Panc1 (cell line): ENCODE results near the gene HOXC4. TPM values are rescaled to one million over a fixed set of nuclear protein-coding genes. Genes with fewer than 3 reads are reported as not detected.
A peak's percentile ranks its signal among the peaks of the same experiment; 100 is the strongest.

Experiments
- ATAC-seq: fragments of 200-7000 bp; cut with Tn5 transposase; 2 replicates; pipeline ENCODE4 v1.9.1; 2020; ENCODE audit warnings: mild to moderate bottlenecking, moderate library complexity
- BruUV-seq: library from RNA; stranded (reverse); fragments of 400-500 nt; replicated peaks from 2 replicates; lab custom pipeline; 2021; lab: Mats Ljungman, UMichigan
- CTCF ChIA-PET: fragments of 300-600 bp; sonication (Branson Sonifier 250); formaldehyde crosslinking; loops from one replicate; lab custom pipeline; 2022; ENCODE audit warnings: antibody characterized with exemption; lab: Charles Lee
- POLR2A ChIA-PET: fragments of 300-600 bp; sonication (Branson Sonifier 250); formaldehyde crosslinking; loops from one replicate; lab custom pipeline; 2022; ENCODE audit warnings: antibody characterized with exemption; lab: Charles Lee
- DNase-seq: peaks from one replicate; pipeline ENCODE4 v3.0.0-alpha.2; 2010; ENCODE audit warnings: low read depth, low spot score
- H3K27ac ChIP-seq: 2 replicates; pipeline ENCODE4 v1.5.1; 2011; ENCODE audit warnings: mild to moderate bottlenecking, low read length, inconsistent platforms
- H3K27me3 ChIP-seq: fragments of 200-500 bp; sonication (Bioruptor generic); 2 replicates; pipeline ENCODE4 v1.6.0; 2014; ENCODE audit warnings: low read length, inconsistent platforms; ENCODE audit not compliant: control insufficient read depth, insufficient read depth
- H3K36me3 ChIP-seq: fragments of 200-500 bp; sonication (Bioruptor generic); 2 replicates; pipeline ENCODE4 v1.5.1; 2014; ENCODE audit warnings: inconsistent platforms, mild to moderate bottlenecking, low read length, moderate library complexity; ENCODE audit not compliant: control insufficient read depth, insufficient read depth
- H3K4me1 ChIP-seq: 2 replicates; pipeline ENCODE4 v1.5.1; 2011; ENCODE audit warnings: inconsistent platforms, mild to moderate bottlenecking, low read length, moderate library complexity; ENCODE audit not compliant: control insufficient read depth, insufficient read depth
- H3K4me3 ChIP-seq, 2 experiments: 2 replicates each; pipeline ENCODE4 v1.5.1; 2011 to 2012; ENCODE audit warnings: low read depth in 2 of 2, low read length in 2 of 2, mild to moderate bottlenecking in 2 of 2, inconsistent platforms in 1 of 2, moderate library complexity in 1 of 2
- H3K9me3 ChIP-seq: fragments of 200-500 bp; sonication (Bioruptor generic); 2 replicates; pipeline ENCODE4 v1.5.1; 2014; ENCODE audit warnings: low read depth, mild to moderate bottlenecking, inconsistent platforms, low read length, moderate library complexity; ENCODE audit not compliant: control insufficient read depth, insufficient read depth
- POLR2AphosphoS5 ChIP-seq: IDR thresholded peaks from 2 replicates; pipeline ENCODE4 v1.6.1; 2012; ENCODE audit warnings: mild to moderate bottlenecking, low read depth, low read length, moderate library complexity
- SIN3A ChIP-seq: IDR thresholded peaks from 2 replicates; pipeline ENCODE4 v1.6.1; 2012; ENCODE audit warnings: low read depth, mild to moderate bottlenecking, low read length, moderate library complexity, borderline replicate concordance; ENCODE audit not compliant: insufficient read depth
- TCF7L2 ChIP-seq: IDR thresholded peaks from 2 replicates; pipeline ENCODE4 v1.6.1; 2011; ENCODE audit warnings: mild to moderate bottlenecking, low read depth, low read length, inconsistent platforms
- in situ Hi-C: cut with HindIII; loops from 2 replicates; pipeline ENCODE4 v1.10.0; 2016; ENCODE audit warnings: low sequenced_read_pairs, low pct_unique_long_range_greater_than_20kb
- intact Hi-C: fragments of 100-400 bp; cut with micrococcal nuclease; formaldehyde crosslinking; loops from one replicate; pipeline ENCODE4 v1.10.0; 2022; ENCODE audit not compliant: unreplicated experiment
- total RNA-seq: library from RNA; stranded (reverse); gene quantifications from one replicate; pipeline ENCODE4 v1.2.1, GENCODE V29; 2021; ENCODE audit not compliant: unreplicated experiment
- TF ChIP-seq, protein P1 (sequence below), 2 experiments: IDR thresholded peaks; 2 replicates each; pipeline ENCODE4 v1.6.1; 2011 to 2012; ENCODE audit warnings: low read depth in 2 of 2, control low read depth in 1 of 2, low read length in 1 of 2, mild to moderate bottlenecking in 1 of 2, moderate library complexity in 1 of 2; ENCODE audit not compliant: insufficient read depth in 1 of 2
- TF ChIP-seq, protein P2 (sequence below): fragments of 450-650 bp; IDR thresholded peaks from 2 replicates; pipeline ENCODE4 v1.5.1; 2017; ENCODE audit warnings: mild to moderate bottlenecking

Gene HOXC4
- total RNA-seq, 1 experiment from 2014 or later, result 22.7 TPM

DNA sequence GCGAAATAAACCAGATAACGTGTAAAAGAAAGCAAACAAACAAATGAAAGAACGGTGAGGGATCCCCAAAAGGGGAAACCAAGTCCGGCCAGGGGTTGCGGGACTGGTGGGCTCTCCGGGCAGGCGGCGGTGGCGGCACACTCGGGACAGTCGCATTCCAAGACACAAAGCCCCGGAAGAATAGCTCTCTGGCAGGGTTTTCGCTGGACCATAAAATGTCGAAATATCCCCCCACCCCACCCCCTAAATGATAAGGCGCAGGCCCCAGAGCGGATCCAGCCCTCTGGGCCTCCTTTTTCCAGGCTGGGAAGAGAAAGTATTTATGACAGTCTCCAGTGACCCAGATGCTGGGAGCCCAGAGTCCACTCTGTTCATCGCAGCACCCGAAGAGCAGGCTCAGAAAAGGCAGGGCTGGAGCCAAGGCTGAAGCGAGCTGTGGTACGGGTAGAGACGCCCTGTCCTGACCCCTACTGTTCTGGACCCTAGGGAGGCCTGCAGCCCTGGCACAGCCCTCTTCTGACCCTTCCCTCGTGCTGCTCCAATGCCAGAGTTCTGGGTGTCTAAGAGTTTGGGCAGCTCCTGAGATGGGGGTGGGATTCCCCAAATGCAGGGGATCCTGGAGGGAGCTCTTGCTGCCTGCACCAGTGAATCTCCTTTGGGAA, 46.9 kb upstream of the HOXC4 start:
- Histone ChIP-seq H3K27ac (peak overlapping the region; percentile 99), H3K27me3 (no peaks in the 10 kb centered on the region), H3K9me3 (no peaks in the 10 kb centered on the region), H3K4me1 (peaks cover 45% of the 10 kb centered on the region), H3K4me3 (peak overlapping the region; percentile 47 to 66), H3K36me3 (peaks cover 3% of the 10 kb centered on the region; the same call in 1 of the 2 replicates)
- TF ChIP-seq, protein P1, sequence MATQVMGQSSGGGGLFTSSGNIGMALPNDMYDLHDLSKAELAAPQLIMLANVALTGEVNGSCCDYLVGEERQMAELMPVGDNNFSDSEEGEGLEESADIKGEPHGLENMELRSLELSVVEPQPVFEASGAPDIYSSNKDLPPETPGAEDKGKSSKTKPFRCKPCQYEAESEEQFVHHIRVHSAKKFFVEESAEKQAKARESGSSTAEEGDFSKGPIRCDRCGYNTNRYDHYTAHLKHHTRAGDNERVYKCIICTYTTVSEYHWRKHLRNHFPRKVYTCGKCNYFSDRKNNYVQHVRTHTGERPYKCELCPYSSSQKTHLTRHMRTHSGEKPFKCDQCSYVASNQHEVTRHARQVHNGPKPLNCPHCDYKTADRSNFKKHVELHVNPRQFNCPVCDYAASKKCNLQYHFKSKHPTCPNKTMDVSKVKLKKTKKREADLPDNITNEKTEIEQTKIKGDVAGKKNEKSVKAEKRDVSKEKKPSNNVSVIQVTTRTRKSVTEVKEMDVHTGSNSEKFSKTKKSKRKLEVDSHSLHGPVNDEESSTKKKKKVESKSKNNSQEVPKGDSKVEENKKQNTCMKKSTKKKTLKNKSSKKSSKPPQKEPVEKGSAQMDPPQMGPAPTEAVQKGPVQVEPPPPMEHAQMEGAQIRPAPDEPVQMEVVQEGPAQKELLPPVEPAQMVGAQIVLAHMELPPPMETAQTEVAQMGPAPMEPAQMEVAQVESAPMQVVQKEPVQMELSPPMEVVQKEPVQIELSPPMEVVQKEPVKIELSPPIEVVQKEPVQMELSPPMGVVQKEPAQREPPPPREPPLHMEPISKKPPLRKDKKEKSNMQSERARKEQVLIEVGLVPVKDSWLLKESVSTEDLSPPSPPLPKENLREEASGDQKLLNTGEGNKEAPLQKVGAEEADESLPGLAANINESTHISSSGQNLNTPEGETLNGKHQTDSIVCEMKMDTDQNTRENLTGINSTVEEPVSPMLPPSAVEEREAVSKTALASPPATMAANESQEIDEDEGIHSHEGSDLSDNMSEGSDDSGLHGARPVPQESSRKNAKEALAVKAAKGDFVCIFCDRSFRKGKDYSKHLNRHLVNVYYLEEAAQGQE (IDR thresholded peaks at IDR 0.05; ENCODE audit: insufficient read depth in 1 of 2, low read depth in 2 of 2, low read length in 1 of 2), result no peak
- TF ChIP-seq TCF7L2 (no peak), POLR2AphosphoS5 (peak; percentile 44; the same call in 1 of the 2 replicates), SIN3A (no peak)
- TF ChIP-seq, protein P2, sequence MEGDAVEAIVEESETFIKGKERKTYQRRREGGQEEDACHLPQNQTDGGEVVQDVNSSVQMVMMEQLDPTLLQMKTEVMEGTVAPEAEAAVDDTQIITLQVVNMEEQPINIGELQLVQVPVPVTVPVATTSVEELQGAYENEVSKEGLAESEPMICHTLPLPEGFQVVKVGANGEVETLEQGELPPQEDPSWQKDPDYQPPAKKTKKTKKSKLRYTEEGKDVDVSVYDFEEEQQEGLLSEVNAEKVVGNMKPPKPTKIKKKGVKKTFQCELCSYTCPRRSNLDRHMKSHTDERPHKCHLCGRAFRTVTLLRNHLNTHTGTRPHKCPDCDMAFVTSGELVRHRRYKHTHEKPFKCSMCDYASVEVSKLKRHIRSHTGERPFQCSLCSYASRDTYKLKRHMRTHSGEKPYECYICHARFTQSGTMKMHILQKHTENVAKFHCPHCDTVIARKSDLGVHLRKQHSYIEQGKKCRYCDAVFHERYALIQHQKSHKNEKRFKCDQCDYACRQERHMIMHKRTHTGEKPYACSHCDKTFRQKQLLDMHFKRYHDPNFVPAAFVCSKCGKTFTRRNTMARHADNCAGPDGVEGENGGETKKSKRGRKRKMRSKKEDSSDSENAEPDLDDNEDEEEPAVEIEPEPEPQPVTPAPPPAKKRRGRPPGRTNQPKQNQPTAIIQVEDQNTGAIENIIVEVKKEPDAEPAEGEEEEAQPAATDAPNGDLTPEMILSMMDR, result no peak
- ChIA-PET CTCF (interaction anchor here (0.6 to 1.0 kb wide), 8 partner anchors 12 to 364 kb away, joined by 3 to 8 read pairs (median 4); partner anchors contain the start of gene HOXC10), POLR2A (interaction anchor here (0.6 to 0.7 kb wide), 2 partner anchors 183 to 200 kb away, joined by 3 read pairs; no protein-coding TSS in a partner anchor)
- no peak for DNase-seq
- ATAC-seq, result no peak
- in situ Hi-C loops (no loop called here), intact Hi-C loops (loop anchor here (1.0 kb wide), 3 partner anchors 15 to 195 kb away; no protein-coding TSS in a partner anchor)
- no TSS peak for BruUV-seq

DNA sequence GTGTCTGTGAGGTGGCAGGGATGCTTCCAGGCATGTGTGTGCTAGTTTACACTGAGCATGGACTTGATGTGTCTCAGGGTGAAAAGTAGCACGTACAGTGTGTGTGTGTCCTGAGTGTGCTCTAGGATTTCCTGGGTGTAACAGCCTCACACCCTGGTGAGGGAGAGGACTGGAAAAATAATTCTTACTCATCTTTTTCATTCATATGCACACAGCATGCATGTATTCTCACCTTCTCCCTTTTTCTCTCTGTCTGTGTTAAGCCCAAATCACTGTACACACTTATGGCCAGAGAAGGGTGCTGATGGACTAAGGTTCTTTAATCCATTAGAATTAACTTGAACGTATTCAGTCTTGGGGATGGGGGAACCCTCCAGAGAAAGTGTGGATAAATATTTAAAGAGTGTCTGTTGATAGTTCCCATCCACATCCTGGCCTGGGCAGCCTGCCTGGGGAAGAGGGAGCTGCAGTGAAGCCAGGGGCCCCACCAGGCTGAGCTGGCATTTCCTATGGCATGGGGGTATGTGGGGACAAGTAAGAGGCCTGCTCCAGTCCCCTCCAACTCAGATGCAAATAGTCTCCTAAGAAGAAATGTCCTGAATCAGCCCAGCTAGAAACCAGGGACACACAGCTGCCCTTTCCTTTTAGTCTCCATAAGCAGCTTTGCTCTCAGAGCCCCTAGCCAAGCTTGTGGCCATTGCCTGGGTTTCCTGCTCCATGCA, 45.9 kb upstream of the HOXC4 start:
- Histone ChIP-seq H3K27ac (peak overlapping the region; percentile 99), H3K36me3 (peaks cover 1% of the 10 kb centered on the region; the same call in 1 of the 2 replicates), H3K4me3 (peak overlapping the region; percentile 47 to 66), H3K27me3 (no peaks in the 10 kb centered on the region), H3K9me3 (no peaks in the 10 kb centered on the region), H3K4me1 (peaks cover 49% of the 10 kb centered on the region)
- intact Hi-C loops, result no loop called here
- no peak for DNase-seq
- no TSS peak for BruUV-seq
- in situ Hi-C loops, result no loop called here
- ChIA-PET POLR2A (interaction anchor here (1.4 kb wide), 1 partner anchor 9 kb away, joined by 5 read pairs; no protein-coding TSS in a partner anchor), CTCF (interaction anchor here (0.5 to 1.5 kb wide), 9 partner anchors 19 to 317 kb away, joined by 3 to 6 read pairs (median 3); partner anchors contain the start of genes COPZ1 and HOXC10)
- no peak for ATAC-seq
- TF ChIP-seq, protein P2, result no peak
- TF ChIP-seq, protein P1 (IDR thresholded peaks at IDR 0.05; ENCODE audit: insufficient read depth in 1 of 2, low read depth in 2 of 2, low read length in 1 of 2), result no peak
- TF ChIP-seq TCF7L2 (no peak), SIN3A (no peak), POLR2AphosphoS5 (no peak)
